GM21515 (cell line): ENCODE measurements around the gene AP2A1.

Experiments used
- ATAC-seq: cut with Tn5 transposase; IDR thresholded peaks from one replicate; pipeline ENCODE4 v1.9.1; 2021; ENCODE audit not compliant: unreplicated experiment

Gene AP2A1

GRCh38 chr19:49854378-49855263 lies 87.8 kb downstream of the AP2A1 start:
- ATAC-seq, result no peak

- ATAC-seq, result no peak
Observed at GRCh38 chr19:49855277-49855675, 88.5 kb downstream of the AP2A1 start.

GRCh38 chr19:49855676-49856573 lies 89.1 kb downstream of the AP2A1 start:
- no peak for ATAC-seq

- ATAC-seq, result no peak
Observed at GRCh38 chr19:49856574-49857021, 89.8 kb downstream of the AP2A1 start.
